Mucosa of descending colon (tissue), 3 donors: ENCODE results near the gene SMIM35. TPM values are rescaled to one million over a fixed set of nuclear protein-coding genes. Genes with fewer than 3 reads are reported as not detected.

ENCODE experiments used
- ATAC-seq: fragments of 200-7000 bp; cut with Tn5 transposase; one replicate; pipeline ENCODE4 v1.9.1; 2020; ENCODE audit warnings: mild to moderate bottlenecking, moderate library complexity
- DNase-seq, 3 donors: peaks; one replicate each; pipeline ENCODE4 v3.0.0-alpha.2; 2020
- H3K36me3 ChIP-seq: fragments of 200-600 bp; one replicate; pipeline ENCODE4 v1.8.0; 2021; ENCODE audit warnings: low read depth, mild to moderate bottlenecking
- H3K4me1 ChIP-seq: fragments of 200-600 bp; one replicate; pipeline ENCODE4 v1.8.0; 2021; ENCODE audit warnings: low read depth, mild to moderate bottlenecking
- H3K4me3 ChIP-seq: fragments of 200-600 bp; one replicate; pipeline ENCODE4 v1.8.0; 2021; ENCODE audit warnings: mild to moderate bottlenecking
- H3K9me3 ChIP-seq: fragments of 200-600 bp; one replicate; pipeline ENCODE4 v1.8.0; 2021; ENCODE audit warnings: mild to moderate bottlenecking
- CTCF ChIP-seq: fragments of 200-600 bp; IDR thresholded peaks from one replicate; pipeline ENCODE4 v1.8.0; 2022; ENCODE audit warnings: antibody characterized with exemption, mild to moderate bottlenecking
- intact Hi-C, 2 donors: fragments of 100-400 bp; cut with DNase I in 1 of 2; cut with micrococcal nuclease in 1 of 2; formaldehyde crosslinking; loops; one replicate each; pipeline versions ENCODE4 v1.11.0 to v1.11.1; 2022; cut with DNase I, micrococcal nuclease
- total RNA-seq, 3 donors: library from RNA; stranded (reverse); fragmentation: NEBNext Ultra II Directional in 2 of 3; extraction: Animal tissue kit (Norgen Biotek cat#: 25700) in 2 of 3; gene quantifications; one replicate each; pipeline versions ENCODE4 v1.2.1 to v1.2.4, GENCODE V29; 2021 to 2023
- donor health status: DM: no; HTN: no; CAD: no; lungs with moderate emphysema.
- donor health status: DM: no; HTN: no; CAD: no.
- donor health status: DM: no; HTN: yes; CAD: no.

The SMIM35 gene
- total RNA-seq, 3 donors from 2014 or later: not detected

- intact Hi-C loops: loop anchor here (10.0 kb wide), 3 partner anchors 103 to 223 kb away; no protein-coding TSS in a partner anchor
- DNase-seq: no peak
- ATAC-seq: no peak
These were observed 29.3 kb downstream of the SMIM35 start for GRCh38 chr11:118057251-118058145.

GRCh38 chr11:118056806-118057205, 30.0 kb downstream of the SMIM35 start:
- Histone ChIP-seq H3K4me1 (no peaks in the 10 kb centered on the region), H3K36me3 (no peaks in the 10 kb centered on the region), H3K9me3 (no peaks in the 10 kb centered on the region), H3K4me3 (no peak overlapping the region)
- DNase-seq (no peak), ATAC-seq (no peak)
- intact Hi-C loops: loop anchor here (10.0 kb wide), 3 partner anchors 102 to 222 kb away; no protein-coding TSS in a partner anchor
- no peak for TF ChIP-seq CTCF

More at GRCh38 chr11:118057251-118058145, 29.3 kb downstream of the SMIM35 start:
- Histone ChIP-seq H3K36me3 (no peaks in the 10 kb centered on the region), H3K4me1 (no peaks in the 10 kb centered on the region), H3K4me3 (no peak overlapping the region), H3K9me3 (no peaks in the 10 kb centered on the region)
- TF ChIP-seq CTCF: no peak

- TF ChIP-seq CTCF: no peak
- intact Hi-C loops: loop anchor here (10.0 kb wide), 3 partner anchors 101 to 221 kb away; no protein-coding TSS in a partner anchor
- no peak overlapping the region for H3K4me3 ChIP-seq
- H3K4me1 ChIP-seq: no peaks in the 10 kb centered on the region
- no peaks in the 10 kb centered on the region for H3K9me3 ChIP-seq
- DNase-seq (no peak), ATAC-seq (no peak)
- H3K36me3 ChIP-seq: no peaks in the 10 kb centered on the region
These were observed 30.8 kb downstream of the SMIM35 start for GRCh38 chr11:118055966-118056365.

GRCh38 chr11:118054712-118055640, 31.8 kb downstream of the SMIM35 start:
- Histone ChIP-seq H3K9me3 (no peaks in the 10 kb centered on the region), H3K4me1 (no peaks in the 10 kb centered on the region), H3K4me3 (no peak overlapping the region), H3K36me3 (no peaks in the 10 kb centered on the region)
- no peak for TF ChIP-seq CTCF
- no peak for ATAC-seq
- intact Hi-C loops: loop anchor here (10.0 kb wide), 3 partner anchors 100 to 220 kb away; no protein-coding TSS in a partner anchor
- DNase-seq: no peak

GRCh38 chr11:118052581-118053206, 34.1 kb downstream of the SMIM35 start:
- no peaks in the 10 kb centered on the region for H3K9me3 ChIP-seq
- DNase-seq (no peak), ATAC-seq (no peak)
- no peaks in the 10 kb centered on the region for H3K36me3 ChIP-seq
- TF ChIP-seq CTCF: no peak
- intact Hi-C loops: loop anchor here (10.0 kb wide), 3 partner anchors 98 to 218 kb away; no protein-coding TSS in a partner anchor
- H3K4me1 ChIP-seq: no peaks in the 10 kb centered on the region
- no peak overlapping the region for H3K4me3 ChIP-seq
